SKM-1 treated with dmso at 0.1 percent for 144 hours (cell line): ENCODE results near the gene ADAMTSL1.

Experiments used
- DNase-seq: peaks from one replicate; lab custom pipeline; 2025; ENCODE audit not compliant: unreplicated experiment; lab: John Stamatoyannopoulos, UW

Gene ADAMTSL1, protein sequence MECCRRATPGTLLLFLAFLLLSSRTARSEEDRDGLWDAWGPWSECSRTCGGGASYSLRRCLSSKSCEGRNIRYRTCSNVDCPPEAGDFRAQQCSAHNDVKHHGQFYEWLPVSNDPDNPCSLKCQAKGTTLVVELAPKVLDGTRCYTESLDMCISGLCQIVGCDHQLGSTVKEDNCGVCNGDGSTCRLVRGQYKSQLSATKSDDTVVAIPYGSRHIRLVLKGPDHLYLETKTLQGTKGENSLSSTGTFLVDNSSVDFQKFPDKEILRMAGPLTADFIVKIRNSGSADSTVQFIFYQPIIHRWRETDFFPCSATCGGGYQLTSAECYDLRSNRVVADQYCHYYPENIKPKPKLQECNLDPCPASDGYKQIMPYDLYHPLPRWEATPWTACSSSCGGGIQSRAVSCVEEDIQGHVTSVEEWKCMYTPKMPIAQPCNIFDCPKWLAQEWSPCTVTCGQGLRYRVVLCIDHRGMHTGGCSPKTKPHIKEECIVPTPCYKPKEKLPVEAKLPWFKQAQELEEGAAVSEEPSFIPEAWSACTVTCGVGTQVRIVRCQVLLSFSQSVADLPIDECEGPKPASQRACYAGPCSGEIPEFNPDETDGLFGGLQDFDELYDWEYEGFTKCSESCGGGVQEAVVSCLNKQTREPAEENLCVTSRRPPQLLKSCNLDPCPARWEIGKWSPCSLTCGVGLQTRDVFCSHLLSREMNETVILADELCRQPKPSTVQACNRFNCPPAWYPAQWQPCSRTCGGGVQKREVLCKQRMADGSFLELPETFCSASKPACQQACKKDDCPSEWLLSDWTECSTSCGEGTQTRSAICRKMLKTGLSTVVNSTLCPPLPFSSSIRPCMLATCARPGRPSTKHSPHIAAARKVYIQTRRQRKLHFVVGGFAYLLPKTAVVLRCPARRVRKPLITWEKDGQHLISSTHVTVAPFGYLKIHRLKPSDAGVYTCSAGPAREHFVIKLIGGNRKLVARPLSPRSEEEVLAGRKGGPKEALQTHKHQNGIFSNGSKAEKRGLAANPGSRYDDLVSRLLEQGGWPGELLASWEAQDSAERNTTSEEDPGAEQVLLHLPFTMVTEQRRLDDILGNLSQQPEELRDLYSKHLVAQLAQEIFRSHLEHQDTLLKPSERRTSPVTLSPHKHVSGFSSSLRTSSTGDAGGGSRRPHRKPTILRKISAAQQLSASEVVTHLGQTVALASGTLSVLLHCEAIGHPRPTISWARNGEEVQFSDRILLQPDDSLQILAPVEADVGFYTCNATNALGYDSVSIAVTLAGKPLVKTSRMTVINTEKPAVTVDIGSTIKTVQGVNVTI (N-terminal part only)

GRCh38 chr9:18473652-18474279 is at the start of gene ADAMTSL1:
Gene ADAMTSL1, plus strand, starts transcription at chr9:18474153. Its CDS starts 80 bp downstream, at chr9:18474233.
- no peak for DNase-seq

DNA sequence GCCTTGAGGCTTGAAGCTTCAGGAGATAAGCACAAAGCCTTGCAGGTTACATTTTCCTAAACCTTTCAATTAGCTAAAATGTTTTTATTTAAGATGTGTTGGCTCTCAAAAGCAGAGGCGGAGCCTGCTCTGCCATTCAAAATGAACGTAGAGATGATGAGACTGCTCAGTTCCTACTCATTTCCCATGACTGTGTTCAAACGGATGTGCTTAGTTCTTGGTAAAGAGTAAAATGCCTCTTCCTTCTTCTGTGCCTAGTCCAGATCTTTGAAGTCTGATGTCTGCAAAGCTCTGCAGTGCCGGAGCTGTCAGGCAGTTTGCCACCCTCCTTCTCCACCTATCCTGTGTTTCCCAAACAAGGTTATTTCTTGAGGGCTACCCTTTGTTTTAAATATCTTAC is 46.3 kb upstream of the ADAMTSL1 start:
- DNase-seq: no peak

DNA sequence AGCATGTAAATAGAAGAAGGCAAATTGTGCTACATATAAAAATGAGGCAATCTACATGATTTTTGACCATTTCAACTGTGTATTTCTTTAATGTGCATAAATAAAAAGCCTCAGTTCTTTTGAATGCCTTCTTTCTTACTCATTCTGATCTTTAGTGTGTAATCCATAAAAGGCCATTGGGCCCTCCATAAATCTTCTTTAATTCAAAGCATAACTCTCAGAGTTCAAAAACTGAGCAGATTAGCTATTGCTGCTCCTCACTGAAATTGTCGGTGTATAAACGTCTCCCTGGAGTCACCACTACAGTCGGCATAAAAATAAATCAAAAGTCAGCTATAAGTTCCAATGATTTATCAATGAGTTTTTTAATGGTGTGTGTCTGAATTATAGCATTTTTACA is 45.3 kb upstream of the ADAMTSL1 start:
- DNase-seq: no peak

DNA sequence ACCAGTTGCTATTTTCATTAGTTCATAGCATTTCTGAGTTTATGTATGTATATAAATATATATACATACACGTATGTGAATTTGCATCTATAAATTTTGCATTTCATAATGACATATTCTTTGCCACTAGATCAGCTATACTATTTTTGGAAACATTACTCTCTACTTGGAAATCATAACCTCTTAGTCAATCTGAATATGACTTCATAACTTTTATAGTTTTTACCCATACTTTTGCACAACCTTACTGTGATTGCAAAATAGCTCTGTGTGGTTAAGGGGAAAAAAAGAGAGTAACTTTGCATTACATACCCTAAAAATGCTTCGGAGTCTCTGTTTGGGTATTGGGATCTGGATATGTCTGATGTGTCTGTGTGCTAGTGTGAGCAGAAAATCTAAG is 44.9 kb upstream of the ADAMTSL1 start:
- peak; percentile 40 for DNase-seq

GRCh38 chr9:18433620-18434019 is 40.3 kb upstream of the ADAMTSL1 start:
- DNase-seq: no peak

DNA sequence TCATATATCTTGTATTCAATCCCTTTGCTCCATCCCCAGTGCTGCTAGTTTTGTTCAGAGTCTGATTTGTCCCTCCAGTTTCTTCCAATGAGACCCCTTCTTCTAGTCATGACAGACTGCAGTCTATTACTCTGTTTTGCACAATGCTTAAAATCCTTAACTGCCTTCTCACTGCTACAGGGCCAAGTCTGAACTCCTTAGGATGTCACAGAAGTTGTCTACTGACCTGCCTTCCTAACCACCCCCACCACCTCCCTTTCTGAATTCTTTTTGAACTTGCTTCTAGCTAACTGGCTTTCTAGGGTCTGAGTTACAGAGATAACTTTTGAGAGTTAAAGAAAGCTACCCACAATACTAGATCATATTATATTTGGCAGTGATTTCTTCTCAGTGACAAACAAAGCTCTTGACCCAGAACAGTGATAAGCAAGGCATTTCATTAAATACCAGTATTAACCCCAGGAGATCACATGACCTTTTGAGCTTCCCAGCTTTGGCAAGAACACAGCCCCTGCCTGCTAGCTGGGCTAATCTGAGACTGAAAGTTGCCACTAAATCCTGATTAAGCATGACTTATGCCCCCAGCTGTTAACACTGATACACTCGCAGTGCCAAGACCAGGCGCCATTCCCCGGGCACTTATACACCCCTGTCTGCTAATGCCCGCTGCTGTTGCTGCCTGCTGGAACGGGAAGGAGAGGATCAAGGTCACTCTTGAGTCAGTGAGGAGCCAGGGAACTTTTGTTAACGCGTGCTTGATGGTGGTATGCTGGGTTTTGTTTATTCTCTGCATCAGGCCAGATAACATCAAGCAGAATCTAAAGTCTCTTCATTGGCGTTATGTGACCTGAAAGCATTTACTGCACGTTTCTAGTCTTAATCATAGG is 36.4 kb upstream of the ADAMTSL1 start:
- DNase-seq: no peak

- no peak for DNase-seq
Measured at GRCh38 chr9:18438300-18438925, 35.5 kb upstream of the ADAMTSL1 start.

DNA sequence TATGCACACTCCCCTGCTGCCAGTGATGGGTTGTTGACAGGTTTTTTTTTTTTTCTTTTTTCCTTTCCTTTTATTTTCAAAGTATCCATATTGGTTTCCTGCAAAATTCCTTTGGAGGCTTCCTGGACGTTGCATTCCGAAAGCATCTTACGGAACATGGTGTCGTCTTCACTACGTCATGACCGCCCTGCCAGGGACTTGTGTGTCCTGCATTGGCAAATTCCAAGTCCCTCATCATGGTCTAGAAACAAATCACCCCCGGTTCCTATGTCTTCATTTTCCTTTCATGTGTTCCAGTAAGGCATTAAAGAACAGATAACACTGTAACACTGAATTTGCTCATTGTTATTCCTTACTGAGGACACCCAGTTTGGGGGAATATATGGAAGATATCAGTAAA is 35.0 kb upstream of the ADAMTSL1 start:
- no peak for DNase-seq

GRCh38 chr9:18441261-18441660 is 32.7 kb upstream of the ADAMTSL1 start:
- DNase-seq: no peak

- DNase-seq: peak; percentile 56
Measured at GRCh38 chr9:18442629-18443491, 31.1 kb upstream of the ADAMTSL1 start.

DNA sequence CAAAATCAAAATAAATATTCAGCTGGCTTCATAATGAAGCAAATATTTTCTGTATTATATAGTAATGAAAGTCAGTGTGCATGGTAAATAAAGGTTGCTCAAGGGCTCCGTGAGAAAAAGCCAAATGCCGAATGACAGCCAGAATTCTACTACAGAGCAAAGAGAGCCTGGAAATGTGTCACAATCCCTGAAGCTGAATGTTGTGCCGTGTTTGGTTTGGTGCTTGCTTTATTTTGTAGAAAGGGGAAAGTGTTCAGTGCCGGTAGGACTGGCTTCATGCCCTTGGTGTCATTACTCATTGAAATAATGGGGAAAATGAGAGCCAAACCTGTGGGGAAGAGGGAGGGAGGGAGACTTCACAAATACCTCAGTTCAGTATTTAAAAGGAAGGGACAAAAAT is 26.8 kb upstream of the ADAMTSL1 start:
- DNase-seq: no peak

DNA sequence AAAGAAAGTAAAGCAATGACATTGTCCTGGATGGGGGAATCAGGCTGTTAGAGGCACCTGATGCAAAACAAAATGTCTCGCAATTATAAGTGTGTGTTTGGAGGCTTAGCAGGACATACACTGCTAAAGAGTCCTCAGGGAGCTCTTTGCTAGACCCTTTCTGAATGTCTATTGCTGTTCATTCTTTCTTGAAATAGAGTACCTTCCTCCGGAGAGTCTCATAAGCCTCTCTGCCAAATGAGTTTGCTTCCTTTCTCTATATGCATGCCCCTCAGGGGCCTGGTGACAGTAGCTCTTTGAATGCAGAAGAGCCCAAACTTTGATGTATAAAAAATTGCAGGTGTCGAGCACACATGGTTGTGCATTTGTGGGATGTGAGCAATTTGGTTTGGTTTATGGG is 26.4 kb upstream of the ADAMTSL1 start:
- no peak for DNase-seq

DNA sequence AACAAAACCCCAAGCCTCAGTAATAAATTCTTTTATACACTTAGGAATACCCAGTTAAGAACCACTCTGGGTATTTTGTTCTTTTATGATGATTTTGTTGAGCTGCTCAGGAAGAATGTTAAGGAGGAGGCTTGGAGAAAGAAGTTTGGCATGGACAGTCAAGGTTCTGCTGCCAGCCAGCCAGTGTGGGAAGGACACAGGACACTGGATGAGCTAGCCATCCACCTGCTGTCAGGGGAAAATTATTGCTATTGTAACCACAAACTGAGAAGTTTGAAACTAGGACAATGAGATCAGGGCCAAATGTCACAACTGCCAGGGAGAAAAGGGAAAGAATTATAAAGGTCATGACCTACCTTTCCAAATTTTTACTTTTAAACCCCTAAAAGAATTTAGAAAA is 25.9 kb upstream of the ADAMTSL1 start:
- DNase-seq: no peak

DNA sequence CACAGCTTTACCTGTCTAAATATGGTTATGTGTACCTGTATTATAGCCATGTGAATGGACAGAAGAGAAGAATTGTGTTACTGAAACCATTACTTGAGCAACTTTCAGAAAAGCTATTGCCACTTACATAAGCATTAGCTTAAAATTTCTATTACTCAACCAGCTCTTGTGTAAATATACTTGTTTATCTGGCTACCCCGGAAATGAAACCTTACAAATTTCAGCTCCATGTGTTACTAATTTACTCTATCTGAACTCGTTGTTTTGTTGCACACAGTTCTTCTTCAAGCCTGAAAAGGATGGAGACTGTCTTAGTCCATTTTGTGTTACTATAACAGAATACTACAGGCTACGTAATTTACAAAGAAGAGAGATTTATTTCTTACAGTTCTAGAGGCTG is 22.5 kb upstream of the ADAMTSL1 start:
- DNase-seq: no peak

DNA sequence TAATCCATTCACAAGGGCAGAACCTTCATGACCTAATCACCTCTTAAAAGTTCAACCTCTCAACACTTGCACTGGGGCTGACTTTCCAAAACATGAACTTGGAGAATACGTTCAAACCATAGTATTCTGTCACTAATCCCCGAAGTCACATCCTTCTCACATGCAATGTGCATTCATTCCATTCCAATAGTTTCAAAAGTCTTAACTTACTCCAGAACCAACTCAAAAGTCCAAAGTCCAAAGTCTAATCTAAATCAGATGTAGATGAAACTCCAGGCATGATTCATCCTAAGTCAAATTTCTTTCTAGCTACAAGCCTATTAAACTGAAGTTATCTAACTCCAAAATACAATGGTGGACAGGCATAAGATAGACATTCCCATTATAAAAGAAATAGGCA is 21.7 kb upstream of the ADAMTSL1 start:
- no peak for DNase-seq

DNA sequence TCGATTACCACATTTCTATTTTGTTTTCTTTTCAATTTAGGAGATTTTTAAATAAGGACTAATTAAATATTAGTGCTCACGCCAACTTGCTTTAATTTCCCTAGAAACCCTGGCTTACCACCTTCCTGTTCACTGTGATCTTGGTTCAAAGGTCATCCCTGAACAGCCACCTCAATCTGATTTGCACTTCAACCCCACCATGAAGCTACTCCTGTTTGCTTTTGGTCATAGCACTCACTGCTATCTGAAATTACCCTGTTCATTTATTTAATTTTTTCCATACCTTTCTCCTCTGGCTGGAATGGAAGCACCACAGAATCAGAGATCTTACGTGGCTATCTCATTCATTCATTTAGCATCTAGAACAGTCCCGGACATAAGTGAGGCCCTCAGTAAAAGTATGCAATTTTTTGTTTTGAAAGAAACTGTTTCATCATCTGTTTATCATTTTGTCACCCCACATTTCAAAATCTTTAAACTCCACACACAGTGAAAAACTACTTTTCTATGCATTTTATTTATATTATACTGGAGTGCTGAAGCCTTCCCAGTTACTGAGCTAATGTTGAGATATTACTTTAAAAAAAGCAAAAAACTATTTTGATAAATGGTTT is 17.2 kb upstream of the ADAMTSL1 start:
- DNase-seq: no peak

DNA sequence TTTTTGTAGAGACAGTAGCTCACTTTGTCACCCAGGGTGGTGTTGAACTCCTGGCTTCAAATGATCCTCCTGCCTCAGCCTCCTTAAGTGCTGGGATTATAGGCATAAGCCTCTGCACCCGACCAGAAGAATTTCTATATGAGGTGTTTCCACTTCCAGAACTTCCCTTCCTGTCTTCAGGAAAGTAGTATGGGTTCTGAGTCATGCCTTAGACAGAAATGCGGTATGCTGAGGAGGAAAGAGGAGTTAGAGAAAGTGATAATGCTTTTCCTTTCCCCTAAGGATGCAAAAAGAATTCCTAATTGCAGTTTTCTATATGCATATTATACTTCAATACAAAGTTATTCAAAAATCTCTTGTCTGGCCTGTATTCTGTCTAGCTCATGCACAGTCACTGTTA is 16.4 kb upstream of the ADAMTSL1 start:
- no peak for DNase-seq

GRCh38 chr9:18459962-18460584 is 13.9 kb upstream of the ADAMTSL1 start:
- DNase-seq: no peak
